ENCODE measurements around the gene TFEB.
A peak's percentile ranks its signal among the peaks of the same experiment; 100 is the strongest.

TFEB gene

DNA sequence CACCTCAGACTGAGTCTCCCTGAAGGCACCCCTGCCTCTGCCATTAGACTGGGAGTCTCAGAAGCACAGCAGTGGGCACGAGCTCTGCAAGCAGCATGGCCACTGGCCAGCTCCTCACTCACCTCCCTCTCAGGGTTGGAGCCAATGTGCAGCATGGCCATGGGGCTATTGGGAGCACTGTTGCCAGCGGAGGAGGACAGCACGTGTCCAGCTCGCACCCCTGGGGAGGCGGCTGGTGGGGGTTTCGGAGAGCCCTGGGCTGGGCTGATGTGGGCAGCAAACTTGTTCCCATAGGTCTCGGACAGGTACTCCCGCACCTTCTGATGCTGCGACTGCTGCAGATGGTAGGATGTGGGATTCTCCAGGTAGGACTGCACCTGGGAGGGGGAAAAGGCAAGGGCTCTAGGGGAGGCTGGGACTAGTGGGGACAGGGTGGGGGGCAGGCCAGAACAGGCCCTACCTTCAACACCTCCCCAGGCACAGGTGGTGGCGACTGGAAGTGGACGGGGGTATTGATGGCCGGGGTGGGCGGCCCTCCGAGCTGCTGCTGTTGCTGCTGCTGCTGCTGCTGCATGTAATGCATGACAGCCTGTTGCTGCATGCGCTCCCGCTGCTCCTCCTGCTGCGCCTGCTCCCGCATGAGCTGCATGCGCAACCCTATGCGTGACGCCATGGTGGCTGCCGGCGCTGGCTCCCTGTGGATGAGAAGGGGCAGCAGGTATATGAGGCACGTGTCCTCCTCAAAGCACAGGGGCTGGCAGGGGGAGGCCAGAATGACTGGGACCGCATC lies 44.7 kb downstream of the TFEB start:
- DNase-seq (ENCODE audit: low read depth), result no peak

DNA sequence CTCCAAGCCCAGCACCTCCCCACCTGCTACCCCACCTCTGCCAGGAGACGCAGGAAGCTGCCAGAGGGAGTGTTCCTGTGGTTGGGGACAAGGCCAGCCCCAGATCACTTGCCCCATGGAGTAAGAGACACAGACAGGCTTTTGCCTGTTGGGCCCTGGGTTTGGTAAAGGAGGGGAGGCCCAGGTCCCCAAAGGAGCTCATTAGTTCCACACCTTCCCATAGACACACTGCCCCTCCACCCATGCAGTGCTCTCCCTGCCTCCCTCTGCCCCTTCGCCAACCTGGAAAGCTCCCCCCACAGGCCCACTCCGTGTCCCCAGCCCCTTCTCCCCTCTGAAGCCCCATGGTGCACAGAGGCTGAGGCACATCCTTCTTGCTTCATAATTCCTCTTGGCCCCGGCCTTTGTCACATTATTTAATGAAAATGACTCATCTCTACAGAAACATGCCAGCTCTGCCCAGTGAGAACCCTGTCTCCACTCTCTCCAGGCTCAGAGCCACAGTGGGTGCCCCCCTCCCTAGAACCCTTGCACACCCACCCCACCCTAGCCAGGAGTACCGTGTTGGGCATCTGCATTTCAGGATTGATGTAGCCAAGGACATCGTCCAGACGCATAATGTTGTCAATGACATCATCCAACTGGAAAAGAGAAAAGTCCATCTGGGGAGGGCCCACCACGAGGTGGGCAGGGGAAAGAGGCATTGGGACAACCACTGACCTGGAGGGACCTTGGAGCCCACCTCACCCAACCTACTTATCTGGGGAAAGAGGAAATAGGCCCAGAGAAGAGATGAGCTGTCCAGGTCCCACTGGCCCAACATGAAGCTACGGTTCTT lies 46.0 kb downstream of the TFEB start:
- no peak for DNase-seq (ENCODE audit: low read depth)

DNA sequence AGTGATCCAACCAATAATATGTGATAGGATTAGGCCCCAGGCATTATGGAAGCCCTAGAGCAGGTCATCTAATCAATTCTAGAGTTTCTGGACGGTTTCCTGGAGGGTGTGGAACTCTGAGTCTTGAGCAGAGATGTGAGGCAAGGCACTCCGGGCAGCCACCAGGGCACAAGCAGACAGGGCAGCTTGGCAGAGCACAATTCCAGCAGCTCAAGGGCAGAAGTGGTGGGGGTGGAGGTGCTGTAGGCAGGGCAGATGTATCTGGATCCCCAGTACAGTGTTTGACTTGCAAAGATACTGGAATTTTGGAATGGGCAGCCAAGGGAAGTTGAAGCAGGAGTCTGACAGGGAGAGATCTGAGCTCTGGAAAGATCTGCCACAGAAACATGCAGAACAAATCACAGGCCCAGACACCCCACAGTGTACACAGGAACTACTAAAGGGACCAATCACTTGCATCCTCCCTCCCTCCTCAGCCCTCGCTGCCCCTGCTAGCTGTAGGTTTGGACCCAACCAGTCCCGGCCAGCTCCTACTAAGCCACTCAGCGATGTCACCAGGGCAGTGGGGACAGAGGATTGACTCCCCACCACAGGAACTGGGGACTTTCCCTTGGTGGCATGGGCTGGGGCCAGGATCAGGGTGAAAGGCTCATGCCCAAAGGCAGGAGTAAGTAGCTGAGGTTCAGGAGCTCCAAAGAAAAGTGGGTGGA lies 47.0 kb downstream of the TFEB start:
- DNase-seq (ENCODE audit: low read depth), result no peak

DNA sequence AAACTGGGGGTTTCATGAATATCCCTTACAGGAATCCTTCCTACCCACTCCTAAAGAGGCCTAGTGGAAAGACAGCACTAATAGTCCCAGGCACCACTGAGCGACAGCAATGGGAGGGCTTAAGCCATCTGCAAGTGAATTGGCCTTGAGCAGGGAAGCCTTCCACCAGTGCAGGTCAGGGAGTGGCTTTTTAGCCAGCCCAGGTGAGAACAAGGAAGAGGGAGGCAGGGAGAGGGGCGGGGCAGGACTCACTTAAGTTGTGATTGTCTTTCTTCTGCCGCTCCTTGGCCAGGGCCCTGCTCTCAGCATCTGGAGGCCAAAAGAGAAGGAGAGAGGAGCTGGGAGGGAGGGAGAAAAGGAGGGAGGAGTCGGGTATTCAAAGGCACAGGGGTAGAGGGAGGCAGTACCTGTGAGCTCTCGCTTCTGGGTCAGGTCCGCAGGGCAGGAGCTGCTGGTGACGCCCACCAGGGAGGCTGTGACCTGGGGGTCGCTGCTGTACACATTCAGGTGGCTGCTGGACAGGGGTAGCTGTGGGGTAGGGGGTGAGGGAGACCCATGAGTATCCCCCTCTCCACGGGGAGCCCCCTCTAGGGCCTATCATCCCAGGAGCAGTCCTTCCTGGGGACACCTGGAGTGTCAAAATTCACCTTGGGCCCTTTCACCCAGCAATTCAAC lies 47.8 kb downstream of the TFEB start:
- DNase-seq (ENCODE audit: low read depth), result no peak

DNA sequence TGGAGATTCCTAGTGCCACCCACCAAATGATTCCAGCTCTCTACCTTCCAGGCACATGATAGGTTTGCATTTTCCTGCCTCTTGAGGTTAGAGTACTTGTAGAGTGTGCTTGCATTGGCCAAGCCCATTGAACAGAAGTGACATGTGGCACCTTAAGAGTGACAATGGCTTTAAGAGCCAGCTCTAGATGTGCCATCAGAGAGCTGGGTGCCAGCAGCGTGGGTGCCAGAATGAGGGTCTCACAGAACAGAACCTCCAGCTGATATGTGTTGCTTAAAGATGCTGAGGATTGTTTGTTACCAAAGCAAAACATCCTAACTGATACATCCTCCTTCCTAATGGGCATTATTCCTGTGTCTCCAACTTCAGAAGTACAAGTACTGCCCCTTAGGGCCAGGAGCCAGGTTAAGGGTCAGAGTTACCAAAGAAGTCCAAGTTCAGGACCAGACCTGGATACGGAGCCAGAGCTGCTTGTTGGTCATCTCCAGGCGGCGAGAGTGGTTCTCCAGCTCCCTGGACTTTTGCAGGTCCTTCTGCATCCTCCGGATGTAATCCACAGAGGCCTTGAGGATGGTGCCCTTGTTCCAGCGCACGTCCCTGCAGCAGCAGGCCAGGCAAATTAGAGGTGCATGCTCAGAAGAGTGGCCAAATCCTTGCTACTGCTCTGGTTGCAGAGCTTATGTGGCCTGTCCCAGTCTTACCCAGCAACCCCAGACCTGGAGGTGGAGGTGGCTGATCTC lies 49.6 kb downstream of the TFEB start:
- no peak for DNase-seq (ENCODE audit: low read depth)

DNA sequence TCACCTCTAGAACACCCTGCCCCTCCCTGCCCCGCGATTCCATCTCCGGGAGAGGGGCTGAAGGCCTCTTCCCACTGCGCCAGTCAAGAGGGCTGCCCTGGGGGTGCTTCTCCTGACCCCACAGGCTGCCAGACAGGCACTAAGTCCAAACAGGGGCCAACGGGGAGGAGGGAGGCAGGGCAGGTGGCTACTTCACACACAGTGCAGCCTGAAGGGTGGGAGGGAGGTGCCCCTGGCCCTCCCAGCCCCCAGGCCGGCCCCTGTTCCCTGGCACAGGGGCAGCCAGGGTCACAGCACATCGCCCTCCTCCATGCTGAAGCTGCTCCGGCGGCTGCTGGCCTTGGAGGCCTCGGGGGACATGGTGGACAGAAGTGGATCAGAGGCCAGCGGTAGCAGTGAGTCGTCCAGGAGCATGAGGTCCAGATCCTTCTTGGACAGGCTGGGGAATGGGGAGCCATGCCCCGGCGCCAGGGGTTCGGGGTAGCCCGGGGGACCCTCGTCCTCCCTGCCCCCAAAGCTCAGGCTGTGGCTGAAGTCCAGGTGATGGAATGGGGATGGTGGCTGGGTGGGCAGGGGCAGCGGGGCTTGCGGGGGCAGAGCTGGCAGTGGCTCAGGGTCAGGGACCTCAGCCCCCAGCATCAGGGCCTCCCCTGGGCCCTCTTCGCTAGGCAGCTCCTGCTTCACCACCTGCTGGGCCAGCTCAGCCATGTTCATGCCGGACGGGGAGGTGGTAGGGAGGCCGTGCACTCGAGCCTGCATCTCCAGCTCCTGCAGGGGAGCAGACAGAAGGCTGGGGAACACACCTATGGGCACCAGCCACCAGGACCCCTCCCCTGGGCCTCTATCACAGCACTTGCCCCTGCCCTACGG lies 50.9 kb downstream of the TFEB start:
- DNase-seq (ENCODE audit: low read depth), result no peak

DNA sequence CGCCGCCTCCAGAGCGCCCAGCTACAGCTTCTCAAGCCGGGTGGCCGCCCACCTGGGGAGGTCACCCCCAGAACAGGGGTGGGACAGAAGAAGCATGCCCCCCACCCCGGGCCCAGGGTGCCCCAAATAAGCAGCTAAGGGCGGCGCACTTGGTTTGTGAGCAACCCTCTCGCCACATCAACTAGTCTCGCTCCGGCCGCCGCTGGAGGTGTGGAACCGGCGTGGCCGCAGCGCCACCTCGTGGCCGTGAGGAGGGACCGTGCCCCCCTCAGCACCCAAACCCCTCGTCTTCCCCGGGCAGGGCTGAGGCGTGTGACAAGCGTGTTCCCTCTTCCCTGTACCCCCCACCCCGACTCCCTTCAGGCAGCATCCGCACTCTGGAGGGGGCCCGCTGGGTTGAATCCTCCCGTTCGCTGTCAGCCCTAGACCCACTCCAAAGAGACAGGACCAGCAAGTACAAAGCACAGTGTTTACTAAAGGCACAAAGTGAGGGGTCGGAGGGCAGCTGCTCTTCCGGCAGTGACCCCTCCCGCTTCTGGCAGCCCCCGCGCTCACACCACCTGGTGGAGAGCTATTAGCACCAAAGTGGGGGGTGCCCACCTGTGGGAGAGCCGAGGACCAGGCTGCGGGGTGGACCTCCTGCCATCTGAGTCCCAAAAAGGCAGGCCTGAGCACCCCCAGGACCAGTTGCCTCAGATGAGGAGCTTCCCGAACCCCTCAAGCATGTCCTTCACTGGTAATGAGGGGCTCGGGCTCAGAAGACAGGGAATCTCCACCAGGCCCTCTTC lies 51.7 kb downstream of the TFEB start:
- DNase-seq (ENCODE audit: low read depth), result peak; percentile 64

DNA sequence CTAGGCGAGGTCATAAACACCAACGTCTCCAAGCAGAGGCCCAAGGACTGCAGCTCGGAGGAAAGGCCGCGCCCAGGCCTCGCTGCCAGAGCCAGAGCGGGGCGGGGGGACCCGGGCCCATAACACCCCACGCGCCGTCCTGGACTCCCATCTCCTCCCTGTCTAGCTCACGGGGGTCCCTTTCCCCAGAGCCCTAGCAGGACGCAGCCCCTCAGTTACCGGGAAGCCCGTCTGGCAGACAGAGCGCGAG lies 52.2 kb downstream of the TFEB start:
- DNase-seq (ENCODE audit: low read depth), result no peak

DNA sequence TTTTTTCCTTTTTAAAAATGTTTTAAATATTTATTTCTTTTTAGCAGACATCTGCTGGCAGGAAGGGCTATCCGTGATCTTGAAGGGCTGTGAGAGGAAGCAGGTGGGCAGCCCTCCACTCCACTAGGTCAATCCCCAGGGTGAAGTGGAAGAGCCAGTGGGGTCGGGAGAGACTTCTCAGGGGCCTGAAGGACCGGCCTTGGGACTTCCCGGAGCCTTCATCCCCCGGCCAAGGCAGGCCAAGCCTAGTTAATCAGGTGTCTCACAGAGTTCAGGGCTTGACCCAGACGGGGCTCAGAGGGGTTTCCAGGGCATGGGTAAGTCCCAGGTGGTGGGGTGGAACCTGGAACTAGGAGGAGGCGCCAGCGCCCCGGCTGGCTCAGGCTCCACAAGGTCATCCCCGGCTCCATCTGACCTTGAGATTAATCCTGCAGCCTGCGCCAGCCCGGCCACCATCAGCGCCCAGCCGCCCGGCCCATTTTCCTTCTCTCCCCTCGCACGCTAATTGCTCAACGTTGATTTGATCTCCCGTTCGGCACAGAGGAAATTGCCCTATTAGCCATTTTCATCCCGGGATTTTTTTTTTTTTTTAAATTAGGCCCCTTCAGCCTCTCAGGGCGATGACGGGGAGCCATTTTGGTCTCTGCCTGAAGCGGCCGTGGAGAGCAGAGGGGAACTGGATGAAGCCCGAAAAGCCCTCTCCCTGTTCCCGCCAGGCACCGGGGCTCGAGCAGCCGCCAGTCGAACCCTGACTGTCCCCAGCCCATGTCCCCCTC lies 52.7 kb downstream of the TFEB start:
- no peak for DNase-seq (ENCODE audit: low read depth)

DNA sequence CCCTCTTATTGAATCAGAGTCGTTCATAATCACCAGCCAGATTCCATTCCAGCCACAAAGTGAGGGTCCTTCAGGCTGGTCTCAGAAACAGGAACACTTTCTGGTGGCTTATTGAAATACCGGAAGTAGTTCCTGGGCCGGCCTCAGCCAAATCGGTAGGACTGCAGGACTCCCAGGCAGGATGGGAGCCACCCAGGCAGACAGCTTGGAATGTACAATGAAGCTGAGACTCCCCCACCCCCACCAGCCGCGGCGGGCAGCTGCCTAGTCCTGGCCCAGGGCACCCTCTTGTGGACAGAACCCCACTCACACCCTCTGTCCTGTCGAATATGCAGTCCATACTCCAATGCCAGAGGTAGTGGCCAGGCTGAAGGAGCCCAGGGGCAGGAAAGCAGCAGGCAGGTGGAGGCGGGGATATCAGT lies 53.3 kb downstream of the TFEB start:
- DNase-seq (ENCODE audit: low read depth), result peak; percentile 46

DNA sequence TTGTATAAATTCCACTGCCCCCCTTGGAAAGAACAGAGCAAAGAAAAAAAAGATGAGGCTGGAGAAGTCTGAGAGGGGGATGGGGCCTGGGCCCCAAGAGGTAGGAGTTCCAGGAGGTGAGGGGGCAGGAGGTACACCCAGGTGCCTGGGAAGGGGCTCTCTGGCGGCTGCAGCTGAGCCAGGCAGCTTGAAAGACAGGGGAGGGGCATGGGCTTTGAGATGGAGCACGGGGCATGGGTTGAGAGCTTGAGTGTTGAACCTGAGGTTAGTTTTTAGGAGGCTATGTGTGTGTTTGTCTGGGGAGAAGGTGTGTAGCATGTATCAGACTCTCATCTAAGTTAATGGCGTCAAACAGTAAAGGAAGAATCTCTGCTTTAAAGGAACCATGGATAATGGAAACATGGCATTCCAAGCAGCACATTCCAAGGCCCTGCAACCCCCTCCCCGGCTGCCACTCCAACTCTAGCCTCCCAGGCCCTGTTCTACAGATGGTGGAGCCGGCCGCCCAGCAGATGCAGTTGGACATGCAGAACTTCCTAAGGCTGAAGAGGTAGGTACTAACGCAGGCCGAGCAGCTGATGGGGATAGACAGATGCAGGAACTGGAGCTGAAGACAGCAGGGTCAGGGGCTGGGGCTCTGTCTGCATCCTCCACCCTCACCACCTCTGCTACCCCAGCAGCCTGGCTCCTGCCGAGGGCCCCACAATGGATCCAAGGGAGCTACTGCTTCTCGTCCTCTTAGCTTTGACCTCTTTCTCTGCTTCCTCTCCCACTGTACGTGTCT lies 55.0 kb downstream of the TFEB start:
- DNase-seq (ENCODE audit: low read depth), result no peak

DNA sequence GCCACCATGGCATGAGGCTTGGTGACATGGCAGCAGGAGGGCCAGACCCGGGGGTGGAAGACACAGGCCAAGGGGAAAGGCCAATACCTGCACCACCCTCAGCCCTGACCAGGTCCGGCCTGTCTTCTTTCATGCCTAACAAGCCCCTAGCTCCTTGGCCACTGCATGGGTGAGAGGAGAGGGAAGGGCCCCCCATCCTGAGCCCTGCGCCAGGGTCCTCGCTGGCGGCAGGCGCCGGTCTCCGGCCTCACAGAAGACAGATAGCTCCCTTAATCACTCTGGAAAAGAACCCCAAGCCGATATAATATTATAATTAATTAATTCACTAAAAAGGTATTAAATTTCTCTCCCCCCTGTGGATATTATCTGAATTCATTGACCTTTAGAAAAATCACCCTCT lies 55.7 kb downstream of the TFEB start:
- no peak for DNase-seq (ENCODE audit: low read depth)

DNA sequence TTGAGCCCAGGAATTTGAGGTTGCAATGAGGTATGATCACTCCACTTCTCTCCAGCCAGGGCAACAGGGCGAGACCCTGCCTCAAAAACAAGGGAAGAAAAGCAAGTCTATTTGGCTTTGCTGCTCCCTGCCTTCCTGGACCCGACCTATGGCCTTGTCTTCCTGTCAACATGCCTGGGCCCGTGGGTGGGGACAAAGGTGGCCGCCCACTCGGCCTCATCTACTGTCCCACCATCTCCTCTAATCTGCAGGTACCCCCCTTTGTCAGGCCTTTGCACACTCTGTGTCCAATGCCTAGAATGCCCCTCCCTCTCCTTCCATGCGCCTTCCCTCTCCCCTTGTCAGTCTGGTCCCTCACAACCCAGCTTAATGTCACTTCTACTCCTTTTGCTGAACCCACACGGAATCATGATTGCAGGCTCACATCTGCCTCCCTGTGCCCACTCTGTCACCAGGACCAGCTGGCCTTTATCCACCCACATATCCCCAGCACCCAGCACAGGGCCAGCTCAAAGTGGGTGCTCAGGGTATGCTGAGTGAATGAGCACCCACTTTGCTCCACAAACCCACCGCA lies 56.8 kb downstream of the TFEB start:
- no peak for DNase-seq (ENCODE audit: low read depth)

DNA sequence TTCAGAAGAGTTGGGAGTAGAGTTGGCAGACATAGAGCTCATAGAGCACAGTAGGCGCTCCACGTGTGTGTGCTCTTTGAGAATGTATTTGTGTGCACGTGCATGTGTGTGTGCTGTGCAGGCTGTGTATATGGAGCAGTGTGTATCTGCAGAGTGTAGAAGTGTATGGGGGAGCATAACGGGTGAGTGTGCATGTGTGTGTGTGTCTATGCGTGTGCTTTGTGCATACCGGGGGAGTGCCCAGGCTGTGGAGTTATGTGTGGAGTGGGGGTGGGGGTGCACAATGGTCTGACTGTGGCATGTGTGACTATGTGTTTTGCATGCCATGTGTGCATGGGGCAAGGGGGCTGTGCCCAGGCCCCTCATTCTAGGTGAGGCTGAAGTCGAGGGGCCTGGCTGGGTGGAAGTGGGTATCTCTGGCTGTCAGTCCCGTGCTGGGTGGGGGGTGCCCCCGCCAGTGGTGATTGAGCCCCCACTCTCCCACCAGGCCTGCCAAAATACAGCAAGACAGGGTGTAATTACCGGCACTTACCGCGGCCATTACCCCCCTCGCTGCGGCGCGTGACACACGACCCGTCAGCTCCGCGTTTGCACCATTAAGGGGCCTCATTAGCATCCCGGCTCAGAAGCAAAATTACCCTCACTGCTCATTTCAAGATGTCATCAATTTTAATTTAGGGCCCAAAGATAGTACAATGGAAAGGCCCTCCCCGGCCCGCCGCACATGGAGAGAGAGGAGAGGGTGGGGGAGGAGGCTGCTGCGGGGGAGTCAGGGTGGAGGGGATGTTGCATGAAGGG lies 58.1 kb downstream of the TFEB start:
- no peak for DNase-seq (ENCODE audit: low read depth)

DNA sequence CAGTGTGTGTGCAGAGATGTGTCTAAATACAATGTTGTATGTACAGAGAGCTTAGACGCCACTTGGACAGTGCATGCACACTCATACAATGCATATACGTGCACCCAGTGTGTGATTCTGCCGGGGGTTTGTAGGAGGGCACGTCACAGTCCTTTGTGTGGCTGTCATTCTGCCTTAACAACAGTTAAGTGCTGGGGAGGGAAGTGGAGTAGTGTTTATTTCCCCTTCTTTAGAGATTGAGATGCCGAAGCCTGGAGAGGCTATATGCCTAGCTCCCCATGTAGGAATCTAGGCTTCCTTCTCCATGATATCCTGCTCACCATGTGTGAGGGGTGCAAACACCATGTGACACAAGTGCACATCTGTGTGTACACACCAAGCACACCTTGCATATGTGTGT lies 59.0 kb downstream of the TFEB start:
- DNase-seq (ENCODE audit: low read depth), result no peak

DNA sequence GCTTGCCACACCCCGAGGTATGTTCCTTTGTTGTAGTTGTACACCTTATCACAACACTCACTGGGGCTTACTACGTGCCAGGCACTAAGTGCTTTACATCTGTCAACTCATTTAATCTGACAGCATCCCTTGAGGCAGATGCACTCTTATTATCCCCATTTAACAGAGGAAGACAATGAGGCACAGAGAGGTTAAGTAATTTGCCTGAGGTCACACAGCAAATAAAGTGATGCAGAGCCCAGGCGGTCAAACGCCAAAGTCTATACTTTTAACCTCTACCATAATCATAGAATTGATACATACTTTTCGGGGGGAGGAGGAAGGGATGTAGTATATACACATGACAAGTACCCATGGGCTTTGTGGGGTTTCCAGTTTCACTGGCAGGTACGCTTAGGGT lies 59.4 kb downstream of the TFEB start:
- DNase-seq (ENCODE audit: low read depth), result no peak

DNA sequence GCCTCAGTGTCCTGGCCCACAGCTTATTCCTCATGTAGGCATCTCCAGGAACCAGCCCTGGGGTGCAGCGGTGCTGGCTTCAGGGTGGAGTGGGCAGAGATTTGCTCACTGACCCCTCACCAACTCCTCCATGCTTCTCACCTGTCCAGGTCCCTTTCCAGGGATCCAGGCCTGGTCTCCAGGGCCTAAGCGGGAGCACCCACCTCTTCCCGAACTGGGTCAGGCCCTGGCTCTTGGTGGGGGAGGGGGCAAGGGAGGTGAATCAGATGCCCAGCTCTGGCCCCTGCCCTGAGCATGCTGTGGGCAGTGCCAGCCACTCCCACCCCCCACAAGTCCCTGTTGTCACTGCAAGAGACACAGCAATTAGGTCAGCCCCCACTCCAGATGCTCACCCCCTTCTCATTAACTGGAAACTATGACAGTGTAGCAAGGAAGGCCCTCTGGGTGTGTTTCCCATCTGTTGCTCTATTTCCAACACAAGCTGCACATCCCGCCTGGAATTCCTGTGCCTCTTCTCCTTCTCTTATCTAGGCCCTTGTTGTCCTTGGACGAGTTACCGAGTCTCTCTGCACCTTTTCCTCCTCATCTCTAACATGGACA lies 60.1 kb downstream of the TFEB start:
- no peak for DNase-seq (ENCODE audit: low read depth)

Measured in stimulated activated CD4-positive, alpha-beta T cell treated with anti-CD3 and anti-CD28 coated beads, Interleukin-2, amount 100 ng/mL, for 4 hours (primary cell).